HepG2 (cell line): ENCODE measurements around the gene CPT1A. TPM values are rescaled to one million over a fixed set of nuclear protein-coding genes. Genes with fewer than 3 reads are reported as not detected.

Experiments used
- ATAC-seq: fragments of 200-7000 bp; cut with Tn5 transposase; 3 replicates; pipeline ENCODE4 v1.9.1; 2020; ENCODE audit warnings: mild to moderate bottlenecking, moderate library complexity
- BruUV-seq: library from RNA; stranded (reverse); fragments of 400-500 nt; replicated peaks from 2 replicates; lab custom pipeline; 2021; lab: Mats Ljungman, UMichigan
- CTCF ChIA-PET: fragments of 300-600 bp; formaldehyde crosslinking; extraction: SDS; loops from one replicate; lab custom pipeline; 2021; ENCODE audit warnings: low total read pairs, inconsistent platforms, low intra/inter-chr PET ratio; lab: Yijun Ruan, JAX
- POLR2A ChIA-PET: fragments of 350-600 bp; sonication (Branson Sonifier 250); formaldehyde crosslinking; loops from one replicate; lab custom pipeline; 2020; ENCODE audit warnings: antibody characterized with exemption, inconsistent platforms; lab: Yijun Ruan, JAX
- DNase-seq: peaks from one replicate; pipeline ENCODE4 v3.0.0-alpha.2; 2015; ENCODE audit warnings: low spot score
- FAIRE-seq: peaks from 3 replicates; lab custom pipeline; 2011; peaks lifted over from hg19 to GRCh38; lab: Jason Lieb, UNC
- H2AFZ ChIP-seq: one replicate; pipeline ENCODE4 v1.6.1; 2011; ENCODE audit warnings: low read length, inconsistent platforms
- H3K27ac ChIP-seq: fragments of 300-600 bp; 3 replicates; pipeline ENCODE4 v1.8.0; 2011; ENCODE audit warnings: mixed run types, mild to moderate bottlenecking, mixed read lengths, low read length, inconsistent platforms; ENCODE audit not compliant: insufficient read depth; ENCODE audit errors: extremely low read length
- H3K27me3 ChIP-seq, 2 experiments: fragments of 200-600 bp in 1 of 2; 2 replicates in 1 of 2; 3 replicates in 1 of 2; pipeline versions ENCODE4 v1.6.0 to v1.8.0; 2011; ENCODE audit warnings: low read length in 2 of 2, mild to moderate bottlenecking in 2 of 2, moderate library complexity in 2 of 2, inconsistent platforms in 1 of 2; ENCODE audit not compliant: insufficient read depth in 2 of 2, control insufficient read depth in 1 of 2
- H3K36me3 ChIP-seq, 2 experiments: fragments of 200-600 bp in 1 of 2; replicated peaks in 1 of 2; 2 replicates in 1 of 2; 3 replicates in 1 of 2; pipeline versions ENCODE4 v1.5.1 to v1.8.0; 2011; ENCODE audit warnings: low read length in 2 of 2, inconsistent platforms in 1 of 2; ENCODE audit not compliant: insufficient read depth in 2 of 2, control insufficient read depth in 1 of 2
- H3K4me1 ChIP-seq: 2 replicates; pipeline ENCODE4 v1.5.1; 2012; ENCODE audit warnings: low read length, inconsistent platforms; ENCODE audit not compliant: insufficient read depth
- H3K4me2 ChIP-seq: 2 replicates; pipeline ENCODE4 v1.6.0; 2011; ENCODE audit warnings: low read depth, low read length, inconsistent platforms
- H3K4me3 ChIP-seq, 3 experiments: fragments of 200-600 bp in 1 of 3; sonication (generic), shearing (Covaris generic) in 1 of 3; replicated peaks in 1 of 3; 2 replicates each; pipeline ENCODE4 v1.5.1; 2011 to 2016; ENCODE audit warnings: low read length in 3 of 3, inconsistent platforms in 2 of 3, low read depth in 2 of 3, mild to moderate bottlenecking in 2 of 3, control low read depth in 1 of 3, mixed read lengths in 1 of 3; ENCODE audit not compliant: insufficient read depth in 1 of 3
- H3K79me2 ChIP-seq: one replicate; pipeline ENCODE4 v1.6.1; 2011; ENCODE audit warnings: low read length, inconsistent platforms; ENCODE audit not compliant: insufficient read depth
- H3K9ac ChIP-seq: 2 replicates; pipeline ENCODE4 v1.6.0; 2011; ENCODE audit warnings: mild to moderate bottlenecking, low read depth, low read length, inconsistent platforms; ENCODE audit not compliant: insufficient read depth
- H3K9me3 ChIP-seq: 2 replicates; pipeline ENCODE4 v1.5.1; 2012; ENCODE audit warnings: mild to moderate bottlenecking, low read length
- H4K20me1 ChIP-seq: 2 replicates; pipeline ENCODE4 v1.6.0; 2011; ENCODE audit warnings: inconsistent platforms, mild to moderate bottlenecking, low read length, moderate library complexity; ENCODE audit not compliant: insufficient read depth
- AGO2 ChIP-seq: fragments of 200-400 bp; formaldehyde crosslinking; optimal IDR thresholded peaks from 2 replicates; pipeline ENCODE3; 2017; ENCODE audit warnings: mild to moderate bottlenecking, low read depth, low read length, moderate library complexity
- ARNTL ChIP-seq: sonication (generic); formaldehyde crosslinking; IDR thresholded peaks from 2 replicates; pipeline ENCODE4 v1.4.0; 2020; ENCODE audit warnings: mild to moderate bottlenecking, missing genetic modification reagents
- CCDC6 ChIP-seq: sonication (generic); formaldehyde crosslinking; IDR thresholded peaks from 2 replicates; pipeline ENCODE4 v1.8.1; 2022; ENCODE audit warnings: mild to moderate bottlenecking, missing genetic modification reagents, moderate library complexity
- ELF1 ChIP-seq: sonication (generic); formaldehyde crosslinking; IDR thresholded peaks from 2 replicates; pipeline ENCODE4 v1.4.0; 2020; ENCODE audit warnings: missing genetic modification reagents
- FOXA1 ChIP-seq, 2 experiments: fragments of 450-650 bp in 1 of 2; sonication (generic) in 1 of 2; formaldehyde crosslinking in 1 of 2; IDR thresholded peaks; 2 replicates each; pipeline versions ENCODE4 v1.4.0 to v1.6.1; 2016 to 2020; ENCODE audit warnings: missing genetic modification reagents in 1 of 2
- KAT7 ChIP-seq: IDR thresholded peaks from 2 replicates; pipeline ENCODE4 v1.6.1; 2018; ENCODE audit warnings: borderline replicate concordance, missing compliant biosample characterization
- NFKBIZ ChIP-seq: IDR thresholded peaks from 2 replicates; pipeline ENCODE4 v1.6.1; 2018; ENCODE audit warnings: missing genetic modification reagents, missing compliant biosample characterization
- POLR2G ChIP-seq: fragments of 200-400 bp; formaldehyde crosslinking; IDR thresholded peaks from 2 replicates; pipeline ENCODE4 v1.6.1; 2018; ENCODE audit warnings: mild to moderate bottlenecking, low read depth, low read length, moderate library complexity
- RELA ChIP-seq: sonication (generic); formaldehyde crosslinking; IDR thresholded peaks from 2 replicates; pipeline ENCODE4 v1.4.0; 2020; ENCODE audit warnings: missing genetic modification reagents
- SNAI1 ChIP-seq: sonication (generic); formaldehyde crosslinking; IDR thresholded peaks from 2 replicates; pipeline ENCODE4 v1.5.0; 2020; ENCODE audit warnings: mild to moderate bottlenecking, missing genetic modification reagents, borderline replicate concordance
- TSC22D2 ChIP-seq: sonication (generic); formaldehyde crosslinking; IDR thresholded peaks from 2 replicates; pipeline ENCODE4 v1.5.1; 2020; ENCODE audit warnings: missing genetic modification reagents, mild to moderate bottlenecking, borderline replicate concordance
- ZNF282 ChIP-seq: fragments of 450-650 bp; IDR thresholded peaks from 2 replicates; pipeline ENCODE4 v1.6.1; 2018; ENCODE audit not compliant: partially characterized antibody
- ZNF333 ChIP-seq: sonication (generic); formaldehyde crosslinking; IDR thresholded peaks from 2 replicates; pipeline ENCODE4 v1.4.0; 2020; ENCODE audit warnings: mild to moderate bottlenecking, missing genetic modification reagents, borderline replicate concordance
- ZNF563 ChIP-seq: sonication (generic); formaldehyde crosslinking; IDR thresholded peaks from 2 replicates; pipeline ENCODE4 v1.8.0; 2022; ENCODE audit warnings: mild to moderate bottlenecking, moderate library complexity, missing genetic modification reagents
- ZNF605 ChIP-seq: sonication (generic); formaldehyde crosslinking; IDR thresholded peaks from 2 replicates; pipeline ENCODE4 v1.8.0; 2022; ENCODE audit warnings: mild to moderate bottlenecking, missing genetic modification reagents
- WGBS: methylation state at CpG from one replicate; pipeline ENCODE4 v1.1.6; 2017; ENCODE audit warnings: low lambda C conversion rate; 5-methylcytosine and 5-hydroxymethylcytosine counted together
- in situ Hi-C: cut with HindIII; loops from 2 replicates; pipeline ENCODE4 v1.10.0; 2017; ENCODE audit warnings: low pct_unique_long_range_greater_than_20kb; ENCODE audit not compliant: extremely low pct_ligation_motif_present
- intact Hi-C: fragments of 100-400 bp; cut with micrococcal nuclease; formaldehyde crosslinking; loops from one replicate; pipeline ENCODE4 v1.10.0; 2022; ENCODE audit not compliant: unreplicated experiment
- polyA plus RNA-seq, 8 experiments: library from polyadenylated mRNA; depleted of rRNA in 3 of 8; stranded (reverse) in 7 of 8; unstranded in 1 of 8; fragments of >200 nt; fragmentation: Illumina TruSeq in 4 of 8; extraction: Trizol in 4 of 8; gene quantifications; 2 replicates each; pipeline versions ENCODE4 v1.2.1 to v1.2.3, GENCODE V29; 2011 to 2016; ENCODE audit warnings: low read depth in 4 of 8, missing spikeins in 1 of 8, mixed read lengths in 1 of 8; ENCODE audit not compliant: insufficient read depth in 1 of 8
- total RNA-seq, 5 experiments: library from RNA; depleted of rRNA; stranded (reverse); fragments of >200 nt; fragmentation: Illumina TruSeq; extraction: Trizol; gene quantifications; 2 replicates each; pipeline ENCODE4 v1.2.3, GENCODE V29; 2016; ENCODE audit warnings: low read depth in 1 of 5
- TF ChIP-seq, protein P1 (sequence below): sonication (generic); formaldehyde crosslinking; IDR thresholded peaks from 2 replicates; pipeline ENCODE4; 2020; ENCODE audit warnings: missing genetic modification reagents, mild to moderate bottlenecking, borderline replicate concordance
- TF ChIP-seq, protein P2 (sequence below): sonication (generic); formaldehyde crosslinking; IDR thresholded peaks from 2 replicates; pipeline ENCODE4 v1.5.1; 2020; ENCODE audit warnings: missing genetic modification reagents, mild to moderate bottlenecking, borderline replicate concordance

CPT1A gene
- total and polyA plus RNA-seq, 2 of the 13 experiments (the other 11 are each of a cell fraction or from before 2014, with no cell fraction given) = 7.0 to 7.1 TPM

DNA sequence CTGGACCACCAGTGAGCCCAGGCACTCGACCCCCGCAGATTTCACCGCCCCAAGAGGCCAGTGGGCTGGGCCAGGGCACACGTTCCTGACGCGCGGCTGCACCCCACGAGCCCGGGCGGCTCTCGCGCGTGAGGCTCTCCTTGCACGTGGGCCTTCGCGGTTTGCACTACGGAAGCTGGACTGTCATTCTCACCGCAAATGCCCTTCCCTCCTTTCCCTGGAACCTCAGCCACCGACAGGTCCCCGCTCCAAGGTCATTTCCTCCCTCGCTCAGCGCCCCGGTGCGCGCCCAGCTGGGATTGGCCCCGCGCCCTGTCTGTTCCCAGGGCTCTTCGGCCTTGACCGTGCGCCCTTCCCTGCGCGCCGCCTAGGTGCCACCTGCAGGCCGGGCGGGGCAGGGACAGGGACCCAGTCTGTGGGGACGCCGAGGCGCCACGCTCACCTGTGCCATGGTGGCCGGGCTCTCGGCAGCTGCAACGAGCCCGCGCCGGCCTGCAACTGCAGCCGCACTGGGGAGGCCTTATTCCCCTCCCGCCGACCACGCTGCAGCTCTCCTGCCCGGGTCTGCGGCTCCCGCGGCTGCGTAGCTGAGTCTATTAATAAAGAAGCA, 2.1 kb upstream of the CPT1A start (continued):
- TF ChIP-seq ZNF282 = no peak
- TF ChIP-seq FOXA1 (IDR thresholded peaks at IDR 0.05) = no peak
- TF ChIP-seq FOXA1 (CRISPR knock-in tag; IDR thresholded peaks at IDR 0.05) = peak; percentile 26; the same call in 1 of the 2 replicates
- peak; percentile 59 for TF ChIP-seq ELF1 (CRISPR knock-in tag)
- no peak for TF ChIP-seq TSC22D2 (CRISPR knock-in tag)
- TF ChIP-seq RELA (CRISPR knock-in tag) = no peak

DNA sequence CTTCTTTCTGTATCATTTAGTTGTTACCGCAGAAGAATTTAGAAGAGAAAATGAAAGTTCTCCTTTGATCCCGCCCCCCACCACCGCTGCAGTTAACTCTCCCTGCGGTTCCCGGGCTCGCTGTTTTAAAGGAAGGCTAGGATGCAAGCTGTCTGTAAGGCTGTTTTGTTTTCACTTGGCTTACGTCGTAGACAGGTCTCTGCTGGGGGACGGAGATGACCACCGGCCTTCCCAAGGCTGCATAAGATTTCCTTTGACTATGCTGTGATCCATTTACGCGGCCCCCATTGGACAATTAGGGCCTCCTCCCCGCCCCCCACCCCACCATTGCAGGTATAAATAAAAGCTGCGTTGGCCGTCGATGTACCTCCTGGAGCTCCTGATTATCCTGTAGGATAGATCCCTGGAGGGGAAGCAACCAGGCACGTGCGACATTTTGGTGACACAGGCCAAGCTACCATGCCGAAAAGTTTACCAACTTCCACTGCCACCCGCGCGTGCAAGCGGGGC, 1.4 kb upstream of the CPT1A start:
- Histone ChIP-seq H2AFZ (no peak overlapping the region), H4K20me1 (peaks cover 9% of the 10 kb centered on the region), H3K4me3 (no peak overlapping the region), H3K27me3 (peaks cover 0 to 8% of the 10 kb centered on the region in 2 experiments; a peak in 3 of 5 replicates), H3K4me1 (peaks cover 85% of the 10 kb centered on the region), H3K79me2 (no peaks in the 10 kb centered on the region), H3K9me3 (no peaks in the 10 kb centered on the region), H3K27ac (no peak overlapping the region), H3K36me3 (no peaks in the 10 kb centered on the region), H3K4me2 (no peak overlapping the region), H3K9ac (no peak overlapping the region)
- ChIA-PET CTCF (interaction anchor here (0.8 kb wide), 1 partner anchor 18 kb away, joined by 4 read pairs; no protein-coding TSS in a partner anchor), POLR2A (interaction anchor here (1.0 to 4.2 kb wide), 3 partner anchors 10 to 33 kb away, joined by 3 to 31 read pairs (median 3); no protein-coding TSS in a partner anchor)
- DNase-seq (no peak), FAIRE-seq (no peak), ATAC-seq (no peak)
- intact Hi-C loops = no loop called here
- in situ Hi-C loops = no loop called here
- BruUV-seq = no TSS peak
- 87% methylated on average over 23 of the region's 23 CpGs for WGBS
- no peak for TF ChIP-seq SNAI1
- no peak for TF ChIP-seq ZNF605 (CRISPR knock-in tag)
- no peak for TF ChIP-seq ARNTL (CRISPR knock-in tag)
- TF ChIP-seq ZNF563 (CRISPR knock-in tag) = no peak
- TF ChIP-seq NFKBIZ = no peak
- TF ChIP-seq AGO2 = no peak
- TF ChIP-seq, protein P1, sequence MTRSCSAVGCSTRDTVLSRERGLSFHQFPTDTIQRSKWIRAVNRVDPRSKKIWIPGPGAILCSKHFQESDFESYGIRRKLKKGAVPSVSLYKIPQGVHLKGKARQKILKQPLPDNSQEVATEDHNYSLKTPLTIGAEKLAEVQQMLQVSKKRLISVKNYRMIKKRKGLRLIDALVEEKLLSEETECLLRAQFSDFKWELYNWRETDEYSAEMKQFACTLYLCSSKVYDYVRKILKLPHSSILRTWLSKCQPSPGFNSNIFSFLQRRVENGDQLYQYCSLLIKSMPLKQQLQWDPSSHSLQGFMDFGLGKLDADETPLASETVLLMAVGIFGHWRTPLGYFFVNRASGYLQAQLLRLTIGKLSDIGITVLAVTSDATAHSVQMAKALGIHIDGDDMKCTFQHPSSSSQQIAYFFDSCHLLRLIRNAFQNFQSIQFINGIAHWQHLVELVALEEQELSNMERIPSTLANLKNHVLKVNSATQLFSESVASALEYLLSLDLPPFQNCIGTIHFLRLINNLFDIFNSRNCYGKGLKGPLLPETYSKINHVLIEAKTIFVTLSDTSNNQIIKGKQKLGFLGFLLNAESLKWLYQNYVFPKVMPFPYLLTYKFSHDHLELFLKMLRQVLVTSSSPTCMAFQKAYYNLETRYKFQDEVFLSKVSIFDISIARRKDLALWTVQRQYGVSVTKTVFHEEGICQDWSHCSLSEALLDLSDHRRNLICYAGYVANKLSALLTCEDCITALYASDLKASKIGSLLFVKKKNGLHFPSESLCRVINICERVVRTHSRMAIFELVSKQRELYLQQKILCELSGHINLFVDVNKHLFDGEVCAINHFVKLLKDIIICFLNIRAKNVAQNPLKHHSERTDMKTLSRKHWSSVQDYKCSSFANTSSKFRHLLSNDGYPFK = no peak
- no peak for TF ChIP-seq ZNF333 (CRISPR knock-in tag)
- no peak for TF ChIP-seq POLR2G
- no peak for TF ChIP-seq KAT7
- no peak for TF ChIP-seq CCDC6
- TF ChIP-seq, protein P2, sequence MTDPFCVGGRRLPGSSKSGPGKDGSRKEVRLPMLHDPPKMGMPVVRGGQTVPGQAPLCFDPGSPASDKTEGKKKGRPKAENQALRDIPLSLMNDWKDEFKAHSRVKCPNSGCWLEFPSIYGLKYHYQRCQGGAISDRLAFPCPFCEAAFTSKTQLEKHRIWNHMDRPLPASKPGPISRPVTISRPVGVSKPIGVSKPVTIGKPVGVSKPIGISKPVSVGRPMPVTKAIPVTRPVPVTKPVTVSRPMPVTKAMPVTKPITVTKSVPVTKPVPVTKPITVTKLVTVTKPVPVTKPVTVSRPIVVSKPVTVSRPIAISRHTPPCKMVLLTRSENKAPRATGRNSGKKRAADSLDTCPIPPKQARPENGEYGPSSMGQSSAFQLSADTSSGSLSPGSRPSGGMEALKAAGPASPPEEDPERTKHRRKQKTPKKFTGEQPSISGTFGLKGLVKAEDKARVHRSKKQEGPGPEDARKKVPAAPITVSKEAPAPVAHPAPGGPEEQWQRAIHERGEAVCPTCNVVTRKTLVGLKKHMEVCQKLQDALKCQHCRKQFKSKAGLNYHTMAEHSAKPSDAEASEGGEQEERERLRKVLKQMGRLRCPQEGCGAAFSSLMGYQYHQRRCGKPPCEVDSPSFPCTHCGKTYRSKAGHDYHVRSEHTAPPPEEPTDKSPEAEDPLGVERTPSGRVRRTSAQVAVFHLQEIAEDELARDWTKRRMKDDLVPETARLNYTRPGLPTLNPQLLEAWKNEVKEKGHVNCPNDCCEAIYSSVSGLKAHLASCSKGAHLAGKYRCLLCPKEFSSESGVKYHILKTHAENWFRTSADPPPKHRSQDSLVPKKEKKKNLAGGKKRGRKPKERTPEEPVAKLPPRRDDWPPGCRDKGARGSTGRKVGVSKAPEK = no peak
